NT2/D1 (cell line): ENCODE measurements around the gene TM4SF5.

Experiments
- YY1 ChIP-seq: IDR thresholded peaks from 2 replicates; pipeline ENCODE4 v1.6.1; 2011; ENCODE audit not compliant: insufficient read length, insufficient read depth
- ZNF274 ChIP-seq: IDR thresholded peaks from 2 replicates; pipeline ENCODE4 v1.6.1; 2011; ENCODE audit warnings: mild to moderate bottlenecking, low read depth, low read length

DNA sequence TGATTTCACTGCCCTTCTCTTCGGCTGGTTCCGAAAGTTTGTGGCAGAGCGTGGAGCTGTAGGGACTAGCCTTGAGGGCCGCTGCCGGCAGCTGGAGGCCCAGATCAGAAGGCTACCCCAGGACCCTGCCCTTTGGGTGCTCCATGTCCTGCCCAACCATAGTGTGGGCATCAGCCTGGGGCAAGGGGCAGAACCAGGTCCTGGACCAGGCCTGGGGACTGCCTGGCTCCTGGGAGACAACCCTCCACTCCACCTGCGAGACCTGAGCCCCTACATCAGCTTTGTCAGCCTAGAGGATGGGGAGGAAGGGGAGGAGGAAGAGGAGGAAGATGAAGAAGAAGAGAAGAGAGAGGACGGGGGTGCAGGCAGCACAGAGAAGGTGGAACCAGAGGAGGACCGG is 31.1 kb upstream of the TM4SF5 start:
- TF ChIP-seq YY1 (no peak), ZNF274 (no peak)
